Fibroblast of skin of right biceps (primary cell): ENCODE measurements around the gene DOC2A.
"Not testable (repeated sequence)": the region's sequence is repeated elsewhere in the genome, so short reads cannot be mapped to it uniquely, and the experiment has no call there.

ENCODE experiments used
- DNase-seq: peaks from one replicate; pipeline ENCODE4 v3.0.0-alpha.2; 2013

The DOC2A gene

DNA sequence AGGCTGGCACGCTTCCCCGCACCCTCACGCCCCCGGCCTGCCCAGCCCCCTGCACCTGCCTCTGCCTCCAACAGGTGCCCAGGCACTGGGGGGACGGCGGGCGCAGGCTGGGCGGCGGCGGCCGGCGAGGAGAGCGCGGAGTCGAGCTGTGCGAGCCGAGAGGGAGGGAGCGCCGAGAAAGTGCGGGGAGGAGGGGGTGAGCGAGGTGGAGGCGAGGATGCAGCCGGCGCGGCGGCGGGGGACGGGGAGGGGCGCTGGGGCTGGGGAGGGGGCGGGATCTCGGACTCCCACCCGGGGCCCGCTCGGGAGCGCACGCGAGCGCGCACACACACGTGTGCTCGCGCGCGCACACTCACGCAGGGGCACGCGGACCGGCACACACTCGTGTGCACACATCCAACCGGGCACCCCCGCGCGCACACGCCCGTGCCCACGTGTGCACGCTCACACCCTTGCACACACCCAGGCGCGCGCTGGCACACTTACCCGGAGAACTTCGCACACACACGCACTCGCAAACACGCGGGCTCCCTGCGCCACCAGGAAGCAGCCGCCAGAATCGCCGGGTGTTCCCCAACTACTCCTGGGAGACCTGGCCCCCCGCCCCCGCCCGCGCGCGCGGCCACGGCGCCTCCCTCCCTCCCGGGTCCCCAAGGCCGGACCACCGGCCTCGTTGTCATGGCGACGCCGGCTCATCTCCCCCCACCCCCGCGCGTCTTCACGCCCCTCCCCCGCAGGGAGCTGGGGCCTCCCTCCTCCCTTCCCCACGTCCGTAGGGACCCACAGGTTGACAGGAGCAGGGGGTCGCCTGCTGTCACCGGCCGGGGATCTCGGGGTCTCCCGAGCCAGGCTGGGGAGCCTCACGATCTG, at the start of gene DOC2A:
Gene DOC2A (minus strand): TSS at position 184 of the 870 bp plus-strand sequence. CDS start 805 bp downstream, outside the sequence.
- no peak for DNase-seq

DNA sequence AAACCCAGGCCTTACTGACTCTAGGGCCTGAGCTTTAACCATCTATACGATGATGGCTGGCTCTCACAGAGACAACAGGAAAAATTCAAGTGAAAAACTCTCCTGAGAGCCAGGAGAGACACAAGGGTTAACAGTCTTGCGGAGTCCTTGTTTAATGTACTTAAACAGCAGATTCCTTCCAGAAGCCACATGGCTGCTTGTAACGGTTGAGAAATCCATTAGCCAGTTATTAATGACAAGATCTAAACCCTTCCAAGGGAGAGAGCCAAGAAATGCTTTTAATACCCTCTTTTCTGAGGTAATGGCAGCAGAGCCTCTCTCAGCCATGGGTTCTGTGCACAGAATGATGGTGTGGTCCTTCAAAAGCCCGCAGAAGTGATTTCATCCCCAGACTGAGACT, 49.5 kb upstream of the DOC2A start:
- DNase-seq: no peak

DNA sequence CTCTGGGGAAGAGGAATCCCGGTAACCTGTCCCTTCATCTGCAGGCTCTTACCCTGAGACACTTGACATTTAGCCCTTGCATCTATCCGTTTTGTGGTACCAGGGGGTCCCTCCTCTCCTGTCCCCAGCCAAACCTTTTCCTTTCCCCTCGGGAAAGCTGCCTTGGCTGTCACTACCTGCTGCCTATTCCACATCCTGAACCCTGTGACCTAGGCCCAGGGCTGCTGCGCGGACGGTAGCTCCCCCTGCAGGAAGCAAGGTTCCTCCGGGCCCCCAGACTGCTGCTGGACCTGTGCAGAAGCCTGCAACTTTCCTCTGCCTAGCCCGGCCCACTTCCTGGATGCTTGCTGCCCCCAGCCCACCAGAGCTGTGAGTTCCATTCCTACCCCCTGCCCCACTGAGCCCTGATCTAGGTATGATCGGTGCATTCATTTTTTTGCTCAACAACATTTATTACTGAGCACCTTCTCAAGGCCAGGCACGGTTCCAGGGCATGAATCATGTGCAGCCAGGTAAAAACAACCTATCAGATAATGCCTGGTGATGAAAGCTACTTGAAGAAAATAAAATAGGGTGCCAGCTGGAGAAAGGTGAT, 44.2 kb upstream of the DOC2A start:
- DNase-seq: no peak

DNA sequence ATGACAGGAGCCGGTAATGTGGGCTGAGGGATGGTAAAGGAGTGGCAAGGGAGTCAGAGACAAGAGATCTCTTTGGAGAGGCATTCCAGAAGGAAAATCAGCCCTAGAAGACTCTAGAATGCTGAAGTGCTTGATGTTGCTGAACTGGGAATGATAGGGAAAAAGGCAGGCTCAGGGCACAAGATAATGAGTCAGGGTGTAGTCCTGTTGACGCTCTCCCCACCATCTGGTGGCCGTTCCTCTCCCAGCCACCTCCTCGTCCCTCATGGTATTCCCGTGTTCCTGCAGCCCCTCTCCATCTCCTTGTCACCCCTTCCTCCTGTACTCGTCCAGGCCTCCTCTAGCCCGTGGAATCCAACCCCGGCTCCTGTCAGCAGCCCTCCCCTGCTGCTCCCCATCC, 43.6 kb upstream of the DOC2A start:
- DNase-seq: no peak

DNA sequence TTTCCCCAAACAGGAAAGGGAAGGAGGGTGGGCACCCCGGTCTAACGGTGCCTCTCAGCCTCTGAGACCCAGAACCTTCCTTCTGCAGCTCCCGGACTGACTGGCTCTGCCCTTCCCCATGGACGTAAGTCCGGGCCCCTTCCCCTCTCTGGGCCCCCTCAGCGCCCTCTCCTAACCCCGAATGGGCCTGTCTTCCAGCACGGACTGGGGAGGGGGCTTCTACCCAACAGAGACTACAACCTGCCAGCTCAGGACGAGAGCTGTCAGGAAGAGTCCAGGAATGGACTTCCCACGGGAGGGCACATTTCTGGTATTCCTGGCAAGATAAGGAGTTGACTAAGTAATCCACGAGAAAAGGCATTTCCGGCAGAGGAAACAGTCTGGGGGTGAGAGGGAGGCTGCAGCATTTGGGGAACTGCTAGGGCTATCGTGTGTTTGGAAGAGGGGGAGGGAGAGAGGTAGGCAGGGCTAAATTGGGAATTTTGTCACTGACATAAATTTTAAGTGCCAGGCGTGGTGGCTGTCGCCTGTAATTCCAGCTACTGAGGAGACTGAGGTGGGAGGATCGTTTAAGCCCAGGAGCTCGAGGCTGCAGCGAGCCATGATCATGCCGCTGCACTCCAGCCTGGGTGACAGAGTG, 42.7 kb upstream of the DOC2A start:
- peak; percentile 73 for DNase-seq

DNA sequence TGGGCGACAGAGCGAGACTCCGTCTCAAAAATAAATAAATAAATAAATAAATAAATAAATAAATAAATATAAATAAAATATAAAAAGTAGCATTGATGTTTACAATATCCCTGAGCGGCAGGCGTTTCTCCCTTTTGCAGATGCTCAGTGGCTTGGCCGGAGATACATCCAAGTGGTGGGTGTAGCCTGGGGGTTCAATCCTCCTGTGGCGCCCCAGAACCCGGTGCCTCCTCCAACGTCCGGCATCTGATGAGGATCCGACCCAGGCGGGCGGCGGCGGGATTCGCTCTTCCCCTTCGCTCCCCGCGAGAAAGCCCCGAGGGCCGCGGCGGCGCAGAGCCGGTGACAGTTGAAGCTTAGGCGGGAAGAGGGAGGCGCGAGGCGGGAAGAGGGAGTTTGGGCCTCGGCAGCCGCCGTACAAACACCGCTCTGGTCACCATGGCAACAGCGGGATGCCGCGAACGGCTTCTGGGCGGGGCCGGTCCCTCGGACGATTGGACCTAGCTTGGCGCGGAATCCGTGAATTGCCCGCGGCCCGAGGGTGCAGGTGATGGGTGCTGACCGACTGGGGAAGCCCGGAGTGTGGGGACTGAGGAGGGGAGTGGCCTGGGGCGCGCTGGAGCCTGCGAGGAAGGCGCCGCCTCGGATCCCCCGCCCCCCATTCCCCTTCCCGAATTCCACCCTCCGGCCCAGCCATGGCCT, 42.0 kb upstream of the DOC2A start:
- DNase-seq: peak; percentile 93

DNA sequence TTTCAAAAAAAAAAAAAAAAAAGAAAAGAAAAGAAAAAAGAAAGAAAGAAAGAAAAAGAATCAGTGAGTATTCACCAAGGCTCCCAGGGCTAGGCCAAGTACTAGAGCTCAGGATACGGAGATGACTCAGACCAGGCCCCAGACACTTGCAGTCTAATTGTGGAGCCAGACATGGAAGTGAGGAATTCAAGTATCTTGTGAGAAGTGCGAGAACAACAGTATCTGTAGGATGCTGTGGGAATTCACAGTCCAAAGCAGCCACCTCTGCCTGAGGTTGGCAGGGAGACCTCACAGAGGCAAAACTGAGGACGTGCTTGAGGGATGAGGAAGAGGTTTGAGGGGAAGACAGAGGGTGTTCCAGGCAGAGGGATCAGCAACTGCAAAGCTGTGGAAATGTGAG, 40.7 kb upstream of the DOC2A start:
- DNase-seq: peak; percentile 84

DNA sequence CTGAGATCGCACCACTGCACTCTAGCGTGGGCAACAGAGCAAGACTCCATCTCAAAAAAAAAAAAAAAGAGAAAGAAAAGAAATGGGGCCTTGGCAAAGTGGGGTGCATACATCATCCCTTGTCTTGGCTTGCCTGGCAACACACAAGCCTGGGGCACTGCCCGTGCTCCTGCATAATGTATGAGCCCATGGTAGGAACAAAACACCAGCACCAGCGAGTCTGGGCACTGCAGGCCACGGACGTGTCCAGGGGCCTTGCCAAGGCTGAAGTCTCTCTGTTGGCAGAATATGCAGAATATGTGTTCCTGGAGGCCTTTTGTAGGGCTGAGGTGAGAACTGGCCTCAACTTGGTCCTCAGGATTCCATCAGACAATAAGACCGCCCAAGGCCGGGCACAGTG, 39.0 kb upstream of the DOC2A start:
- no peak for DNase-seq

DNA sequence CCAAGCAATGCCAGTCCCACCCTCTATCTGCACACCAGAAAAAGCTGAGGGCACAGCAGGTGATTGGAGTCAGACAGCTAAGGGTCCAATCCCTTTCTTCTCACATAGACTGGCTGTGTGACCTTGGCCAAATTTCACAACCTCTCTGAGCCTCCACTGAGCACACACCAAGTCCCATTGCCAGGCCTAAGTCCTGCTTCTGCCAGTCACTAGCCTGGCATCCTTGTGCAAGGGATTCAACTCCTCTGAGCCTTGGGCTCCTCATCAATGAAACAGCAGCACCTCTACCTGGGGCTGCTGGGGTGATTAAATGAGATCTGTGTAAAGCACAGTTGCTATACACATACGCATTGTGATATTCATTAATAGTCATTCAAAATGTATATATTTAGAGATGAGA, 35.8 kb upstream of the DOC2A start:
- no peak for DNase-seq

DNA sequence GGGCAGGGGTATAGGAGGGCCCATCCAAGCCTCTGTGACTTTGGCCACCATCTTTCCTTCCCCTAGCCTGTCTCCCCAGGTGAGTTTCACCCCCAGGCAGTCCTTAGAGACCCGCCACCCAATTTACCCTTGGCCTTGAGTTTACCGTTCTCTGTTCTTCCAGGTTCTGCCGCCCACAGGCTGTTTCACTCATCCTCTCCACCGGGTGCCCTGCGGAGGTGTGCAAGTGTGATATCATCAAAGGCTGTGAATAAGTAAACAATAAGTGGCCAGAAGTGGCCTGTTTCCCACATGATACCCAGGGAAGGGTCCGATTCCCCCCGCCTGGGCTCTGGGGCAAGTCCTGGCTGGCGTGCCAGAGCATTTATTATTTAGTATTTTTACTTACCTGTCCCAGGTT, 35.4 kb upstream of the DOC2A start:
- no peak for DNase-seq

DNA sequence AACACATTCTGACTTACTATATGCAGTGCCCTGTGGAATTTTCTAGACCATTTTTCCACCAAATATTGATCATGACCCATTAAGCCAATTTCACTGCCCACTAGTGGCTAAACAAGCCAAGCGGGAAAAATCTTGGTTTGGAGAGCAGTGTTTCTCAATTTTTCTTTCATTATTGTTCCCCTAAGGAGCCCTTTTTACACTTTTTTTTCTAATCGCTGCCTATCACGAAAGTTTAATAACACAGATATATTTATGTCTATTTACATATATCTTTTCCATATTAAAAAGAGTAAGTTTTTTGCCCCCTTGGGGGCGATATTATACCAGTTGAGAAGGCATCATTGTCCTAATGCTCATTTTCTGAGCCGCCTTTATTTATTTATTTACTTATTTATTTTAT, 31.0 kb upstream of the DOC2A start:
- DNase-seq: peak; percentile 43

DNA sequence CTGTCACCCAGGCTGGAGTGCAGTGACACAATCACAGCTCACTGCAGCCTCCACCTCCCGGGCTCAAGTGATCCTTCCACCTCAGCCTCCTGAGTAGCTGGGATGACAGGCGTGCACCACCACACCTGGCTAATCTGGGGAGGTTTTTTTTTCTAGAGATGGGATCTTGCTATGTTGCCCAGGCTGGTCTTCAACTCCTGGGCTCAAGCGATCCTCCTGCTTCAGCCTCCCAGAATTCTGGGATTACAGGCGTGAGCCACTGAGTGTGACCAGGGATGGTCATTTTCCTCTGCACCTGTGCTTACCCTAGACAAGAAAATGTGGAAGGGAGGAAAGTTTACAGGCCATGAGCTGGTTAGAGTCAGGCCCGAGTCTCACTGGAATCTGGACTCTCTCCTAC, 29.9 kb upstream of the DOC2A start:
- not testable (repeated sequence) for DNase-seq

DNA sequence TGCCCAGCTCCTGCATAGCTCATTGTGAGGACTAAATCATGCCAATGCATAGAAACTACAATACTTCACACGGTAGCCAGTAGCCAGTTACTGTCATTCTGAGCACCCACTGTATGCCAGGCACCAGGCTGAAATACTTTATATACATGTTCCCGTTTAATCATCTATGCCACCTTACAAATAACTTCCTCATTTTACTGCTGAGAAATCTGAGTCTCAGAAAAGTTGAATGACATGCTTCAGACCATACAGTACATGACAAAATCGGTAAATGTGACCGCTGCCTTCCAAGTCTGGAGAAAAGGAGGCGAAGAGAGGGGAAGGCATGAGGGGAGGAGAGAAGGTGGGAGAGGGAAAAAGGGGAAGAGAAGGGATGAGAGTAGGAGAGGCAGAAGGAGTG, 29.4 kb upstream of the DOC2A start:
- no peak for DNase-seq

DNA sequence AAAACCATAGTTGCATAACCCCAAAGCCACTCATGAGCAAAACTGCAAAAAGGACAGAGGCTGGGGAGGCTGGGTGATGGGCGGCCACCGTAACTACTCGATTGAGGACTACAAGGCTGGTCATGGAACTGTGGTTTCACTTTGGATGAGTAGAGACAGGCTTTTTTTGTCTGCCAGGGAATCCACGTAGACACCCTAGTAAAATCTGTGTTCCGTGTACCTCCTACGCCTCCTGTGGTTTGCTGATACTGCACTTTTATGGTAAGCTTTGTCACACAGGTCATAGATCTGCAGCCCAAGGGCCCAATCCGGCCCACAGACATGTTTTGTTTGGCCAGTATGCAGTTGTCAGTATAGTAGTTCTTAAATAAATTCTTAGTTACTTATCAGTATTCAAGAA, 22.4 kb upstream of the DOC2A start:
- no peak for DNase-seq

DNA sequence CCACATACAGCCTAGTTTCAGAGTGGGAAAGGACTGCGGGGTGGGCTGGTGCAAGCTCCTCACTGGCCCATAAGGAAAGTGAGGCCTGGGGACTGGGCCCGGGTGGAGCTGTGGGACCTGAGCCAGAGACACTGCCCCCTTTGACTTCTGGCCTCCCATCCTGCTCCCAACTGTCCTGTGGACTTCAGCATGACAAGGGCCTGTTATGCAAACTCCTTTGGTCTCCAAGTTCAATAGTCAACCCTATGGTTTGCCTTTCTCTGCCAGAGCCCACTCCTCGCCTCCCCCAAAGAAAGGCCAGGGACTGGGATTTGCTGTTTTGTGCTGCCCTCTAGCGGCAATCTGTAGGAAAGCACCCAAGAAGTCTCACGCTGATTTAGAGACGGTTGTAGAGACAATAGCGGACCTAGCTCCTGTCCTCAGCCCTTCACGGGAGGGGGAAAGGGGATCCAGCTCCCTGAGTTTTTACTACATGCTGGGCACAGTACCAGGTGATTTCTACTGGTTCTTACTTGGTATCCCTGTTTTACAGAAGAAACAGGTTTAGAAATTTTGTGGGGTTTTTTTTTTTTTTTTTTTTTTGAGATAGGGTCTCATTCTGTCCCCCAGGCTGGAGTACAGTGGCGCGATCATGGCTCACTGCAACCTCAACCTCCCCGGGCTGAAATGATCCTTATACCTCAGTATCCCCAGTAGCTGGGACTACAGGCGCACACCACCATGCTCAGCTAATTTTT, 21.4 kb upstream of the DOC2A start:
- peak; percentile 64 for DNase-seq

DNA sequence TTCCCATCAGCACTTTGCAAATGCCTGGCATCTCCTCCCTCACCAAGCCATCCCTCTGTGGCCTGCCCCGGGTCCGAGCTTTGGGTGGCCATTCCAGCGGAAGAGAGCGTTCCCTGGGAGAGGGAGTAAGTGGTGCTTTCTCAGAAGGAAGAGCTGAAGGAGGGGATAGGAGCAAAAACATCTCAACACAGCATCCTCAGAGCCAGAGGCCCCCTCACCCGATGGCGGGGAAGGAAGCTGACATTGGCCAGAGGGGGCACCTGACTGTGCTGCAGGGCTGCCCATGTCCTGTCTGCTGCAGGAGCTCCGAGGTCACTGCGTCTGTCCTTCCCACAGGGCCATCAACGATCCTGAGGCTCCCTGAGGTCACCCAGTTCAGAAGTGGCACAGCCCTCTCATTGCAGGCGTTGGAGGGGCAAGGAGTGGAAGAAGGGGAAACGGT, 20.7 kb upstream of the DOC2A start:
- no peak for DNase-seq

DNA sequence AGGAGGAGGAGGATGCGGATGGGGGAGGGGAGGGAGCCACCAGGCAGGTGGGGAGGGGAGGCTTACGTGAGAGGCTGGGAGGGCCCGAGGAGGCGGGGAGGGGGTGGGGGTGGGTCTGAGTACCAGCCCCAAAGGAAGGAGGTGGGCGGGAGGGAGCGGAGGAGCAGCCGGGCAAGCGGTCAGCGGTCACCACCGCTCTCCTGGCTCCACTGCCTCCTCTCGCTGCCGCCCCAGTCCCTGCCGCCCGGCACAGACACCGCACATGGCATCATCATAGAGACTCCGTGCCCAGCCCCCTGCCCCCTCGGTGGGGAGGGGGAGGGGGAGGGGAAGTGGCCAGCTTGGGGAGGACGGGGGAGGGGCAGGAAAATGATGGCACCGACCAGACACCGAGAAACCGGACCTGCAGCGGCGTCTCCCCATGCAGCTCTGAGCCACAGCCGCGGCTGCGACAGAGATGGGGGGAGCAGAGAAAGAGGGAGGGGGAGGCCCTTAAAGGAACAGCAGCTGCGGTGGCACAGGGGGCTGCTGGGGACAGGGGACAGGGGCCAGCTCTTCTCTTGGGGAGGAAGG, 20.1 kb upstream of the DOC2A start, which contains the start of gene TLCD3B:
Gene TLCD3B (minus strand): TSS at position 431 of the 573 bp plus-strand sequence. CDS start 744 bp downstream, outside the sequence.
- DNase-seq: no peak

DNA sequence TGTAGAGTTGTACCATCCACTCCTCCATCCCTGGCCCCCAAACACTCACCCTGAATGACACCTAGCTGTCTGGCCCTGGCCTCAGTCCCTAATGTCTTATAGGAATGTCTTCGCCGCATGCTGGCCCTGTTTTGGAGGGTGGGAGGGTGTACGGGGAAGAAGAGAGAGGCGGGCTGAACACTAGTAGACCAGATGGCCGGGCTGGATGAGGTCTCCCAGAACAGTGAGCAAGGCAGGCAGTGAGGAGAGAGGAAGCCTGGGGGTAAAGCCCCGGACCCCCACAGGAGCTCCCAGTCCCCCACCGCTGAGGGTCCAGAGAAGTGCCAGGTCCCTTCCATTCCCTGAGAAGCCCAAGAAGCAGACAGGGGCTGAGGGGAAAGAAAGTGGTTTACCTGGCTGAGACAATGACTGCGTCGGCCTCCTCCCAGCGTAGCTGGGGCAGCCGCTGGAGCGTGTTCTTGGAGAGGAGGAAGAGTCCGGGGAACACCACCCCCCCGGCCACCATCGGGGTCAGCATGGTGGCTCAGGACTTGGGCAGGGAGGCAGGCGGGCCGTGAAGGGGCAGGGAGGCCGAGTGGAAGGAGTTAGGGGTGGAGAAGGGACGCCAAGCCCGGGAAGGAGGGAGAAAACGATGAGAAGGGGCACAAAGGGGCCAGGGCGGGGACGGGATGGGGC, 19.3 kb upstream of the DOC2A start:
- DNase-seq: no peak

DNA sequence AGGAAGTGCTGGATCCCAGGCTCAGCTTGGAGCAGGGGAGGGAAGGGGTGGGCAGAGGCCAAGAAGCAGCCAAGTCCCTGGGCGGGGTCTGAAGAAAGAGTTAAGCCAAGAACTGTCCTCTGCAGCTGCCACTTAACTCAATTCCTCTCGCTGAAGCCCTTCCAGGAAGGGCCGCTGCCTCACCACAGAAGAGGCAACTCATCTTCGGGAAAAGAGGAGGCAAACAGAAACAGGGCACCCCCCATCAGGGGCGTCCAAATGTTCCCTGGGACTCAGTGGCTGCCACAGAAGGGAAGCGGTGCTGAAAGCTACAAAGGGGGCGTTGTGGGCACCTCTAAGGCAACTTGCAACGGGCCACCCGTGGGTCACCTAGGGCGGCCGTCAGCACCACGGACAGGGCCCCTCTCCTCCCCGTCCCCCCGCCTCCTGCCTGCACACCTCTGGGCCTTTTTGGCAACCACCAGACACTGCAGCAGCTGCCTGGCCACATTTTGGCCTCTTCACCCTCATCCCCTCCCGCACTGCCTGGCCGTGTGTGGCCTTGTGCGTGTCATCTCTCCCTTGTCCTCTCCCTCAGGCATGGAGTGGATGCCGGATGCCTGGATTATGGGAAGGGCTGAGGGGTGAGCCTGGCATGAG, 17.7 kb upstream of the DOC2A start:
- DNase-seq: no peak

DNA sequence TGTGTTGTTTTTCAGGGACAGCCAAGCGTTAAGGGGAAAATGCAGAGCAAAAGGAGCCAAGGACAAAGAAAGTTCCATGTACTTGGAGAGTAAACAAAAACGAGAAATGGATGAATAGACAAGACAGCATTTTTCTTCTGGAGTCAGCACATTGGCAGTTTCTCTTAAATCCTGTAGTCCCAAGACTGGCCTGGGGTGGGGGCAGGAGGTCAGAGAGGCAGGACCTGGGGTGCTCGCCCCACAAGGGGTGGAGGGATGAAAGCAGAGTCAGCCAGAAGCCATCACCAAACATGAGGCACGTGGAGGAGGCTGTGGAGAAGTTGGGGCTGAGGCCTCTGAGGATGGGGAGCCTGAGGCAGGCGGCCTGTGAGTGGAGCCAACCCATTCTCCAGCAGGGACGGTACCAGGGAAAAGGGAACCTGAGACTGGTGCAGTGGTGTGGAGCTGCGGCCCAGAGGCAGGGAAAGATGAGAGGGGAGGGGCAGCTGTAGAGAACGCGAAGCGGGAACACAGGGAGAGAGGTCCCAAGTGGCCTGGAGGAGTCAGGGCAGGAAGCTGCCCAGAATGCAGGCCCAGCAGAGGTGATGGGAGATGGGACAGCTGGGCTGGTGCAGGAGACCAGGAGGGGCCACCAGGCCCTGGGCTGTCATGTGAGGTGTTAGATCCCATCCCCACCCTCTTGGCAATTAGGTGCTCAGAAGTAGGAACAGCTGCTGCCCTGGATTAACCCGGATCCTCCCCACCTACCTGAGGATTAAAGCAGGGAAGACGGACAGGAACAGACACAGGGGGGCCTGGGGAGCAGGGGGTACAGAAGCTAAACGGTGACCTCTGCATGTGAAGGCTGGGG, 17.0 kb upstream of the DOC2A start:
- no peak for DNase-seq
